Stomach (tissue), 9 donors: ENCODE data around the gene XYLT1. TPM values are rescaled to one million over a fixed set of nuclear protein-coding genes. Genes with fewer than 3 reads are reported as not detected.
A peak's percentile ranks its signal among the peaks of the same experiment; 100 is the strongest.

Experiments
- DNase-seq, 2 donors: peaks; one replicate each; pipeline versions ENCODE4 v3.0.0 to v3.0.0-alpha.2; 2013 to 2019
- H3K27ac ChIP-seq, 5 donors: fragments of 200-600 bp in 4 of 5; sonication (generic) in 4 of 5; one replicate each; pipeline ENCODE4 v1.5.1; 2013 to 2019; ENCODE audit warnings: mild to moderate bottlenecking in 1 of 5, moderate library complexity in 1 of 5
- H3K27me3 ChIP-seq, 3 donors: fragments of 200-600 bp; sonication (generic); one replicate each; pipeline ENCODE4 v1.5.1; 2017 to 2019; ENCODE audit warnings: mixed run types in 1 of 3
- H3K36me3 ChIP-seq, 4 donors: fragments of 200-600 bp; sonication (generic); 1 replicate in 3 of 4; 2 replicates in 1 of 4; pipeline ENCODE4 v1.5.1; 2016 to 2019
- H3K4me1 ChIP-seq, 4 donors: fragments of 200-600 bp; sonication (generic); one replicate each; pipeline ENCODE4 v1.5.1; 2016 to 2019
- H3K4me3 ChIP-seq, 4 donors: fragments of 200-600 bp; sonication (generic) in 3 of 4; one replicate each; pipeline ENCODE4 v1.5.1; 2016 to 2019; ENCODE audit warnings: mild to moderate bottlenecking in 1 of 4
- H3K9me3 ChIP-seq, 4 donors: fragments of 200-600 bp; sonication (generic); one replicate each; pipeline ENCODE4 v1.5.1; 2016 to 2019
- CTCF ChIP-seq, 7 experiments: fragments of 450-650 bp in 4 of 7; fragments of 200-600 bp in 3 of 7; sonication (generic) in 3 of 7; IDR thresholded peaks; one replicate each; pipeline ENCODE4 v1.5.1; 2016 to 2019; ENCODE audit warnings: antibody characterized with exemption in 7 of 7, control low read depth in 2 of 7, mild to moderate bottlenecking in 1 of 7
- EP300 ChIP-seq: sonication (generic); formaldehyde crosslinking; IDR thresholded peaks from one replicate; pipeline ENCODE4 v1.6.1; 2017; ENCODE audit warnings: antibody characterized with exemption
- POLR2A ChIP-seq, 4 donors: fragments of 450-650 bp; IDR thresholded peaks; one replicate each; pipeline ENCODE4 v1.6.1; 2016; ENCODE audit warnings: antibody characterized with exemption in 4 of 4, control low read depth in 2 of 4, mild to moderate bottlenecking in 1 of 4, moderate library complexity in 1 of 4
- POLR2AphosphoS5 ChIP-seq, 3 donors: sonication (generic); formaldehyde crosslinking; IDR thresholded peaks; one replicate each; pipeline ENCODE4 v1.6.1; 2016; ENCODE audit warnings: antibody characterized with exemption in 3 of 3
- WGBS, 5 donors: extraction: QIAGEN DNeasy Blood & Tissue Kit in 3 of 5; methylation state at CpG; one replicate each; pipeline versions ENCODE4 v1.1.5 to v1.1.7; 2013 to 2018; 5-methylcytosine and 5-hydroxymethylcytosine counted together
- intact Hi-C: fragments of 100-400 bp; cut with DNase I; formaldehyde crosslinking; loops from one replicate; pipeline ENCODE4 v1.15.1; 2023; ENCODE audit warnings: low total_unique reads
- polyA plus RNA-seq, 3 donors: library from polyadenylated mRNA; stranded (reverse); fragments of 200-250 nt; gene quantifications; one replicate each; pipeline ENCODE4 v1.2.3, GENCODE V29; 2013
- total RNA-seq, 5 donors: library from RNA; depleted of rRNA; stranded (reverse); fragments of >200 nt; gene quantifications; one replicate each; pipeline versions ENCODE4 v1.1.0 to v1.2.3, GENCODE V29; 2014 to 2016
- donor health status: healthy with polysubstance abuse.
- donor health status: Bipolar disorder and iron deficiency.
- donor health status: healthy.

The XYLT1 gene
- total and polyA plus RNA-seq, 8 donors: 0.87 to 59.5 (median 9.5) TPM

DNA sequence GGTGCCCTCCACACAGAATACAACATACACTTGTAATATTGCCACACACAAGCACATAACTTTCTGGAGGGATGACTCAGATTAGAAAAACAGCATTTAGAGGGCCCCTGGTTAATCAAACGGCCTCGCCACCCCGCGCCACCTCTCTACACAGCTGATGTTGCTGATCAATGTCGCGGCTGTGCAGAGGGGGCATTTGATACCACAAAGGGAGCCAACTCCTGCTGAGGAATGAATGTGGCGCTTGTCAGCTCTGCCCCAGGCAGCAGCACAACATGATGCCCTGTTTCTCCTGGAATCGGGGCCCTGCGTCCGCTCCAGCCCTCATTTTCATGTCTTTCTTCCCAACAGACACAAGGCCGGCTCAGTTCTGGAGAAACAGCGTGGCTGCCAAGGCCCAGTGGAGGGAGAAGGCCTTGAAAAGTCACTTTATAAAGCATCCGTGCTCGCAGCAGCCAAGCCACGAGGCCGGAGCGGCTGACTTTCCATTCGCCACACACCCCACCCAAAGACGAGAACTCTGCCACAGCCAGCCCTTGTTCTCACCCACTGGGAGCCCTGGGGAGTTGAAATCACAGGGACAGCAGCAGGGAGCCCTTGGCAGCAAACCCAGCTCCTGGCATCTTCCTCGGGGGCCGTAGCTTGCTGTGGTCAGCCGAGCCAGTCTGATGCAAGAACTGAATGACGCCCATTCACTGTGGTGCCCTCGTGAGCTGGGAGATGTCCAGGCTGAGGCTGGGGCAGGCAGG, 65.6 kb downstream of the XYLT1 start:
- H3K36me3 ChIP-seq: no peaks in the 10 kb centered on the region
- no peak overlapping the region for H3K4me3 ChIP-seq
- no peaks in the 10 kb centered on the region for H3K27me3 ChIP-seq
- 60 to 83% (median 79%) methylated on average over 16 to 24 of the region's 24 CpGs for WGBS, 5 donors
- DNase-seq: peak in 1 of 2 donors; percentile 71
- intact Hi-C loops: no loop called here
- H3K4me1 ChIP-seq: peaks cover 0 to 35% (median 13%) of the 10 kb centered on the region in 4 donors
- peak in 2 of 3 donors; percentile 20 to 90 for TF ChIP-seq POLR2AphosphoS5 (IDR thresholded peaks at IDR 0.05)
- no peak for TF ChIP-seq CTCF (IDR thresholded peaks at IDR 0.05)
- peak; percentile 79 for TF ChIP-seq EP300
- TF ChIP-seq POLR2A (IDR thresholded peaks at IDR 0.05): no peak
- no peaks in the 10 kb centered on the region for H3K9me3 ChIP-seq
- H3K27ac ChIP-seq: peak overlapping the region in 4 of 5 donors; percentile 55 to 88 (median 73)

DNA sequence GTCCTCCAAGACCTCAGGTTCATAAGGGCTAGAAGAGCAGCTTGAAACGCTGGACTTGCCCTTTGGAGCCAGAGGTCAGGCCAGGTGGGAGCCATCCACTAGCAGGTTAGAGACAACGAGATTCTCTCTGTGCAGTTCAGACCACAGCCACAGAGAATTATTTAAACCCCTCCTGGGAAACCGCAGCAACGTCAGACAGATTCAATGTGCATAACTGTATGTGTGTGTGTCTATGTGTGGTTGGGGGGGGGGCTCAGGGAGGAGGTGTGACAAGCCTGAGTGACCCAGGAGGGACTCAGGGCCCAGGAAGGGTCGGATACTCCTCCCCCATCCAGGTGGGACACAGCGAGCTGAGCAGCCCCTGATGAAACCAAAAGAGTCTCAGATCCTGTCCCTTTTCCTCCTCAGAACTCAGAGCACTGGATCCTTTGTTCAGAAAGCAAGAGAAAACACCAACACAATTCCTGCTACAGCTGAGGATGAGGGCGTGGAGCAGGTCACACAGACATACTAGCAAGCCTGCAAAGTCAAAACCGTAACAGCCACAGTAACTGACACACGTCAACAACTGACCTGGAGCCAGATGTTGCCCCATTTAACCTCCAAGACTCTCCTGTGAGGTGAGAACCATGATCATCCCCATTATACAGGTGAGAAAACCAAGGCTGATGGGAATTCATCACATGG, 66.8 kb downstream of the XYLT1 start:
- Histone ChIP-seq H3K36me3 (no peaks in the 10 kb centered on the region), H3K27ac (peak overlapping the region in 2 of 5 donors; percentile 67 to 88), H3K4me1 (peaks cover 0 to 46% (median 18%) of the 10 kb centered on the region in 4 donors), H3K27me3 (no peaks in the 10 kb centered on the region), H3K9me3 (no peaks in the 10 kb centered on the region), H3K4me3 (no peak overlapping the region)
- intact Hi-C loops: no loop called here
- 90 to 98% (median 92%) methylated on average over 9 of the region's 9 CpGs for WGBS, 5 donors
- no peak for DNase-seq
- TF ChIP-seq POLR2AphosphoS5 (IDR thresholded peaks at IDR 0.05) (no peak), CTCF (IDR thresholded peaks at IDR 0.05) (no peak), EP300 (no peak), POLR2A (IDR thresholded peaks at IDR 0.05) (no peak)

DNA sequence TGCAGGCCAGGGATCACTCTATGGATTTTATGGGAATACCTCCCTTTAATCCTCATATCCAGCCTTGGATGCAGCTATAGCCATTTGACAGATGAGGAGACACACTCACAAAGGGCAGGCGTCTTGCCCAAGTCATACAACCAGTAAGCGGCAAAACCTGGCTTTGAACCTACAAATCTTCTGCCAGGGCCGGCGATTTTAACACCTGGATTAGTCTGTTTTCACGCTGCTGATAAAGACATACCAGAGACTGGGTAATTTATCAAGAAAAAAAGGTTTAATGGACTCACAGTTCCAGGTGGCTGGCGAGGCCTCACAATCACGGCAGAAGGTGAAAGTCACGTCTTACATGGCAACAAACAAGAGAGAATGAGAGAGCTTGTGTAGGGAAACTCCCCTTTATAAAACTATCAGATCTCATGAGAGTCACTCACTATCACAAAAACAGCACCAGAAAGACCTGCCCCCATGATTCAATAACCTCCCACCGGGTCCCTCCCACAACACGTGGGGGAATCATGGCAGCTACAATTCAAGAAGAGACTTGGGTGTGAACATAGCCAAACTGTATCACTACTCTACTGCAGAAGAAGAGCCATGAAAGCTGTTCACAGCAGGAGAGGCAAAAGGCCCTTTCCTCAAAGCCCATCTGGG, 67.5 kb downstream of the XYLT1 start:
- peaks cover under 1 to 51% (median 23%) of the 10 kb centered on the region in 4 donors for H3K4me1 ChIP-seq
- H3K4me3 ChIP-seq: no peak overlapping the region
- intact Hi-C loops: no loop called here
- 68 to 77% (median 74%) methylated on average over 10 of the region's 10 CpGs for WGBS, 5 donors
- DNase-seq: no peak
- H3K36me3 ChIP-seq: no peaks in the 10 kb centered on the region
- TF ChIP-seq POLR2A (IDR thresholded peaks at IDR 0.05) (no peak), EP300 (no peak), CTCF (IDR thresholded peaks at IDR 0.05) (no peak), POLR2AphosphoS5 (IDR thresholded peaks at IDR 0.05) (no peak)
- H3K9me3 ChIP-seq: no peaks in the 10 kb centered on the region
- no peaks in the 10 kb centered on the region for H3K27me3 ChIP-seq
- H3K27ac ChIP-seq: peak overlapping the region in 1 of 5 donors; percentile 88

- Histone ChIP-seq H3K27ac (peak overlapping the region; percentile 32 to 80 (median 73)), H3K4me1 (peaks cover 23 to 64% (median 42%) of the 10 kb centered on the region in 4 donors), H3K36me3 (no peaks in the 10 kb centered on the region), H3K9me3 (no peaks in the 10 kb centered on the region), H3K27me3 (no peaks in the 10 kb centered on the region), H3K4me3 (no peak overlapping the region)
- peak; percentile 40 to 80 for DNase-seq
- WGBS, 5 donors: 10 to 36% (median 25%) methylated on average over 3 to 4 of the region's 4 CpGs
- intact Hi-C loops: no loop called here
- TF ChIP-seq POLR2A (IDR thresholded peaks at IDR 0.05): no peak
- TF ChIP-seq POLR2AphosphoS5 (IDR thresholded peaks at IDR 0.05): peak in 1 of 3 donors; percentile 56
Observed at GRCh38 chr16:17397499-17397891, 73.3 kb downstream of the XYLT1 start.
